IMR-90 (cell line): ENCODE data around the gene MUC21. TPM values are rescaled to one million over a fixed set of nuclear protein-coding genes. Genes with fewer than 3 reads are reported as not detected.

Experiments
- ATAC-seq: fragments of 200-7000 bp; cut with Tn5 transposase; 2 replicates; pipeline ENCODE4 v1.9.1; 2020; ENCODE audit warnings: low read depth, mild to moderate bottlenecking, moderate library complexity
- BruUV-seq: library from RNA; stranded (reverse); fragments of 400-500 nt; replicated peaks from 2 replicates; lab custom pipeline; 2021; lab: Mats Ljungman, UMichigan
- CTCF ChIA-PET: fragments of 300-600 bp; formaldehyde crosslinking; extraction: SDS; loops from one replicate; lab custom pipeline; 2021; ENCODE audit warnings: antibody characterized with exemption; lab: Yijun Ruan, JAX
- POLR2A ChIA-PET: fragments of 300-600 bp; sonication (Branson Sonifier 250); formaldehyde crosslinking; loops from one replicate; lab custom pipeline; 2022; ENCODE audit warnings: antibody characterized with exemption; ENCODE audit not compliant: unreplicated experiment; lab: Charles Lee
- DNase-seq: peaks from one replicate; pipeline ENCODE4 v3.0.0; 2013
- H2AFZ ChIP-seq: replicated peaks from 2 replicates; pipeline ENCODE3; 2013; ENCODE audit warnings: low read length, mild to moderate bottlenecking; ENCODE audit not compliant: poor library complexity
- H2AK5ac ChIP-seq: 2 replicates; pipeline ENCODE4 v1.6.1; 2013; ENCODE audit warnings: low read depth, low read length, inconsistent platforms
- H2AK9ac ChIP-seq: replicated peaks from 2 replicates; pipeline ENCODE3; 2013; ENCODE audit warnings: mild to moderate bottlenecking, low read depth, low read length, moderate library complexity; ENCODE audit not compliant: poor library complexity
- H2BK120ac ChIP-seq: 2 replicates; pipeline ENCODE4 v1.6.1; 2013; ENCODE audit warnings: low read depth, low read length, inconsistent platforms
- H2BK15ac ChIP-seq: 3 replicates; pipeline ENCODE4 v1.6.1; 2013; ENCODE audit warnings: low read depth, low read length, inconsistent platforms
- H2BK20ac ChIP-seq: 2 replicates; pipeline ENCODE4 v1.6.1; 2013; ENCODE audit warnings: low read depth, mild to moderate bottlenecking, inconsistent platforms, low read length, moderate library complexity
- H2BK5ac ChIP-seq: 2 replicates; pipeline ENCODE4 v1.6.1; 2013; ENCODE audit warnings: mild to moderate bottlenecking, low read depth, low read length, inconsistent platforms; ENCODE audit not compliant: poor library complexity, severe bottlenecking
- H3K14ac ChIP-seq: replicated peaks from 2 replicates; pipeline ENCODE4 v1.6.1; 2013; ENCODE audit warnings: low read depth, low read length, inconsistent platforms
- H3K18ac ChIP-seq: 2 replicates; pipeline ENCODE4 v1.6.1; 2013; ENCODE audit warnings: low read depth, low read length, control low read depth
- H3K23ac ChIP-seq: 2 replicates; pipeline ENCODE4 v1.6.1; 2013; ENCODE audit warnings: low read depth, low read length, inconsistent platforms
- H3K27ac ChIP-seq: 2 replicates; pipeline ENCODE4 v1.5.1; 2013; ENCODE audit warnings: mild to moderate bottlenecking, control low read depth, low read length; ENCODE audit not compliant: insufficient read depth
- H3K27me3 ChIP-seq: 2 replicates; pipeline ENCODE4 v1.6.1; 2013; ENCODE audit warnings: low read length; ENCODE audit not compliant: control insufficient read depth, insufficient read depth
- H3K36me3 ChIP-seq: 2 replicates; pipeline ENCODE4 v1.6.1; 2013; ENCODE audit warnings: low read length, mixed read lengths; ENCODE audit not compliant: control insufficient read depth, insufficient read depth
- H3K4ac ChIP-seq: 2 replicates; pipeline ENCODE4 v1.6.1; 2013; ENCODE audit warnings: low read depth, low read length, inconsistent platforms
- H3K4me1 ChIP-seq: 2 replicates; pipeline ENCODE4 v1.6.1; 2013; ENCODE audit warnings: low read length, mixed read lengths; ENCODE audit not compliant: control insufficient read depth, insufficient read depth
- H3K4me2 ChIP-seq: 2 replicates; pipeline ENCODE4 v1.6.1; 2013; ENCODE audit warnings: low read depth, mild to moderate bottlenecking, control low read depth, low read length, moderate library complexity
- H3K4me3 ChIP-seq: 2 replicates; pipeline ENCODE4 v1.5.1; 2013; ENCODE audit warnings: low read depth, mild to moderate bottlenecking, control low read depth, low read length, moderate library complexity; ENCODE audit not compliant: insufficient read depth
- H3K56ac ChIP-seq: 2 replicates; pipeline ENCODE4 v1.6.1; 2013; ENCODE audit warnings: low read length, inconsistent platforms; ENCODE audit not compliant: insufficient read depth; ENCODE audit errors: extremely low read depth
- H3K79me1 ChIP-seq, 2 experiments: 2 replicates each; pipeline ENCODE4 v1.6.1; 2013; ENCODE audit warnings: low read length in 2 of 2, inconsistent platforms in 1 of 2, low read depth in 1 of 2
- H3K9ac ChIP-seq: 2 replicates; pipeline ENCODE4 v1.6.1; 2013; ENCODE audit warnings: low read depth, low read length, control low read depth
- H3K9me1 ChIP-seq: 2 replicates; pipeline ENCODE4 v1.6.1; 2013; ENCODE audit warnings: low read length, inconsistent platforms; ENCODE audit not compliant: insufficient read depth
- H3K9me3 ChIP-seq: 2 replicates; pipeline ENCODE4 v1.6.1; 2013; ENCODE audit warnings: low read length; ENCODE audit not compliant: control insufficient read depth, insufficient read depth
- H4K20me1 ChIP-seq: 2 replicates; pipeline ENCODE4 v1.6.1; 2013; ENCODE audit warnings: low read length, inconsistent platforms; ENCODE audit not compliant: insufficient read depth
- H4K5ac ChIP-seq: 2 replicates; pipeline ENCODE4 v1.6.1; 2013; ENCODE audit warnings: mild to moderate bottlenecking, low read depth, low read length, control low read depth
- H4K8ac ChIP-seq, 2 experiments: 2 replicates each; pipeline ENCODE4 v1.6.1; 2013; ENCODE audit warnings: low read depth in 2 of 2, low read length in 2 of 2, control low read depth in 1 of 2, inconsistent platforms in 1 of 2
- H4K91ac ChIP-seq: 2 replicates; pipeline ENCODE4 v1.6.1; 2013; ENCODE audit warnings: low read depth, low read length, inconsistent platforms; ENCODE audit not compliant: insufficient read depth
- BHLHE40 ChIP-seq: fragments of 150-350 bp; IDR thresholded peaks from 2 replicates; pipeline ENCODE4 v1.6.1; 2016; ENCODE audit warnings: mild to moderate bottlenecking, low read depth, low read length
- CEBPB ChIP-seq: IDR thresholded peaks from 2 replicates; pipeline ENCODE4 v1.6.1; 2012; ENCODE audit warnings: low read depth, low read length, improper control_type of control experiment
- CHD1 ChIP-seq: IDR thresholded peaks from 2 replicates; pipeline ENCODE4 v1.6.1; 2012; ENCODE audit warnings: low read depth, low read length, improper control_type of control experiment
- MAFK ChIP-seq: IDR thresholded peaks from 2 replicates; pipeline ENCODE4 v1.6.1; 2012; ENCODE audit warnings: low read depth, low read length, improper control_type of control experiment
- MAZ ChIP-seq: IDR thresholded peaks from 2 replicates; pipeline ENCODE4 v1.6.1; 2012; ENCODE audit warnings: low read depth, mild to moderate bottlenecking, low read length, improper control_type of control experiment, moderate library complexity, borderline replicate concordance
- MXI1 ChIP-seq: IDR thresholded peaks from 2 replicates; pipeline ENCODE4 v1.6.1; 2012; ENCODE audit warnings: low read depth, mild to moderate bottlenecking, low read length, moderate library complexity, borderline replicate concordance
- POLR2A ChIP-seq: IDR thresholded peaks from 2 replicates; pipeline ENCODE4 v1.6.1; 2012; ENCODE audit warnings: mild to moderate bottlenecking, low read depth, low read length
- RAD21 ChIP-seq: IDR thresholded peaks from 2 replicates; pipeline ENCODE4 v1.6.1; 2012; ENCODE audit warnings: low read length, improper control_type of control experiment
- RCOR1 ChIP-seq: IDR thresholded peaks from 2 replicates; pipeline ENCODE4 v1.6.1; 2012; ENCODE audit warnings: mild to moderate bottlenecking, low read length, improper control_type of control experiment; ENCODE audit not compliant: insufficient replicate concordance
- RFX5 ChIP-seq: IDR thresholded peaks from 2 replicates; pipeline ENCODE4 v1.8.0; 2012; ENCODE audit warnings: low read depth, mild to moderate bottlenecking, low read length, moderate library complexity
- SMC3 ChIP-seq: fragments of 150-350 bp; IDR thresholded peaks from 2 replicates; pipeline ENCODE4 v1.6.1; 2016; ENCODE audit warnings: low read depth, mild to moderate bottlenecking, antibody characterized with exemption, low read length, moderate library complexity
- dilution Hi-C: fragments of 300-500 bp; cut with HindIII; formaldehyde crosslinking; loops from one replicate; pipeline ENCODE4 v1.14.3; 2018; ENCODE audit warnings: low sequenced_read_pairs; ENCODE audit not compliant: unreplicated experiment
- in situ Hi-C: fragments of 300-500 bp; cut with MboI; formaldehyde crosslinking; loops from 3 replicates; pipeline ENCODE4 v1.14.3; 2019; ENCODE audit warnings: low sequenced_read_pairs, inconsistent platforms, mixed read lengths
- intact Hi-C: fragments of 100-400 bp; cut with micrococcal nuclease; formaldehyde crosslinking; loops from 2 replicates; pipeline ENCODE4 v1.10.0; 2022
- polyA plus RNA-seq, 3 experiments: library from polyadenylated mRNA; depleted of rRNA; stranded (reverse); fragments of >200 nt; gene quantifications; 2 replicates each; pipeline ENCODE4 v1.2.3, GENCODE V29; 2012; ENCODE audit warnings: low replicate concordance in 1 of 3
- total RNA-seq: library from RNA; depleted of rRNA; stranded (reverse); fragments of >200 nt; gene quantifications from 2 replicates; pipeline ENCODE4 v1.2.3, GENCODE V29; 2012
- TF ChIP-seq, protein P1 (sequence below): fragments of 150-350 bp; IDR thresholded peaks from 2 replicates; pipeline ENCODE4 v1.6.1; 2016; ENCODE audit warnings: low read depth, mild to moderate bottlenecking, low read length, moderate library complexity, borderline replicate concordance
- TF ChIP-seq, protein P2 (sequence below): conservative IDR thresholded peaks from 2 replicates; pipeline ENCODE4 v1.5.1; 2012; ENCODE audit warnings: mild to moderate bottlenecking, low read depth, low read length, improper control_type of control experiment
- TF ChIP-seq, protein P3 (sequence below): fragments of 150-350 bp; IDR thresholded peaks from 2 replicates; pipeline ENCODE4 v1.6.1; 2017; ENCODE audit warnings: mild to moderate bottlenecking, antibody characterized with exemption, low read length, low read depth

Gene MUC21
- total and polyA plus RNA-seq, 2 of the 4 experiments (the other 2 are of a cell fraction) = not detected

DNA sequence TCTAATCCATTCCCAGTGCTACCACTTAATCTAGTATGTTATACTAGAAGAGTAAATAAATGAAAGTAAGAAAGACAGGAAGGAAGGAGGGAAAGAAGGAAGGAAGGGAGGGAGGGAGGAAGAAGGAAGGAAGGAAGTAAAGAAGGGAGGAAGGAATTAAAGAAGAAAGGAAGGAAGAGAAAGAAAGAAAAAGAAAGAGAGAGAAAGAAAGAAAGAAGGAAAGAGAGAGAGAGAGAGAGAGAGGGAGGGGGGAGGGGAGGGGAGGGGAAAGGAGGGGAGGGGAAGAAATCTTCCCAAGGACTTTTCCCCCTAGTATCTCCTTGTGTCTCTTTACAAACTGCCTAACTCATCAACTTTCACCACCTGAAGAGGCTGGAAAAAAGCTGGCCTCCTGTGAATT, 20.8 kb upstream of the MUC21 start:
- POLR2A ChIA-PET = no interaction called here
- no peak overlapping the region for H2AFZ ChIP-seq
- H3K9me3 ChIP-seq = no peaks in the 10 kb centered on the region; the same call in 1 of the 2 replicates
- no peak overlapping the region for H3K14ac ChIP-seq
- no peak overlapping the region for H3K18ac ChIP-seq
- intact Hi-C loops = no loop called here
- H2AK9ac ChIP-seq = no peak overlapping the region
- in situ Hi-C loops = no loop called here
- H4K91ac ChIP-seq = no peak overlapping the region
- H4K5ac ChIP-seq = no peak overlapping the region
- H3K56ac ChIP-seq = no peak overlapping the region
- H3K9ac ChIP-seq = no peak overlapping the region
- BruUV-seq = no TSS peak
- no peak overlapping the region for H3K4me3 ChIP-seq
- no peak overlapping the region for H2BK20ac ChIP-seq
- no peak overlapping the region for H2AK5ac ChIP-seq
- TF ChIP-seq MAZ = no peak
- no peak for TF ChIP-seq RFX5
- TF ChIP-seq, protein P1, sequence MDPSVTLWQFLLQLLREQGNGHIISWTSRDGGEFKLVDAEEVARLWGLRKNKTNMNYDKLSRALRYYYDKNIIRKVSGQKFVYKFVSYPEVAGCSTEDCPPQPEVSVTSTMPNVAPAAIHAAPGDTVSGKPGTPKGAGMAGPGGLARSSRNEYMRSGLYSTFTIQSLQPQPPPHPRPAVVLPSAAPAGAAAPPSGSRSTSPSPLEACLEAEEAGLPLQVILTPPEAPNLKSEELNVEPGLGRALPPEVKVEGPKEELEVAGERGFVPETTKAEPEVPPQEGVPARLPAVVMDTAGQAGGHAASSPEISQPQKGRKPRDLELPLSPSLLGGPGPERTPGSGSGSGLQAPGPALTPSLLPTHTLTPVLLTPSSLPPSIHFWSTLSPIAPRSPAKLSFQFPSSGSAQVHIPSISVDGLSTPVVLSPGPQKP = no peak
- no peak for TF ChIP-seq MXI1
- no peak for TF ChIP-seq POLR2A
- no peak for TF ChIP-seq MAFK
- no peak for TF ChIP-seq CEBPB
- no peak for TF ChIP-seq CHD1
- TF ChIP-seq SMC3 = no peak
- TF ChIP-seq, protein P2, sequence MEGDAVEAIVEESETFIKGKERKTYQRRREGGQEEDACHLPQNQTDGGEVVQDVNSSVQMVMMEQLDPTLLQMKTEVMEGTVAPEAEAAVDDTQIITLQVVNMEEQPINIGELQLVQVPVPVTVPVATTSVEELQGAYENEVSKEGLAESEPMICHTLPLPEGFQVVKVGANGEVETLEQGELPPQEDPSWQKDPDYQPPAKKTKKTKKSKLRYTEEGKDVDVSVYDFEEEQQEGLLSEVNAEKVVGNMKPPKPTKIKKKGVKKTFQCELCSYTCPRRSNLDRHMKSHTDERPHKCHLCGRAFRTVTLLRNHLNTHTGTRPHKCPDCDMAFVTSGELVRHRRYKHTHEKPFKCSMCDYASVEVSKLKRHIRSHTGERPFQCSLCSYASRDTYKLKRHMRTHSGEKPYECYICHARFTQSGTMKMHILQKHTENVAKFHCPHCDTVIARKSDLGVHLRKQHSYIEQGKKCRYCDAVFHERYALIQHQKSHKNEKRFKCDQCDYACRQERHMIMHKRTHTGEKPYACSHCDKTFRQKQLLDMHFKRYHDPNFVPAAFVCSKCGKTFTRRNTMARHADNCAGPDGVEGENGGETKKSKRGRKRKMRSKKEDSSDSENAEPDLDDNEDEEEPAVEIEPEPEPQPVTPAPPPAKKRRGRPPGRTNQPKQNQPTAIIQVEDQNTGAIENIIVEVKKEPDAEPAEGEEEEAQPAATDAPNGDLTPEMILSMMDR = no peak
- TF ChIP-seq, protein P3, sequence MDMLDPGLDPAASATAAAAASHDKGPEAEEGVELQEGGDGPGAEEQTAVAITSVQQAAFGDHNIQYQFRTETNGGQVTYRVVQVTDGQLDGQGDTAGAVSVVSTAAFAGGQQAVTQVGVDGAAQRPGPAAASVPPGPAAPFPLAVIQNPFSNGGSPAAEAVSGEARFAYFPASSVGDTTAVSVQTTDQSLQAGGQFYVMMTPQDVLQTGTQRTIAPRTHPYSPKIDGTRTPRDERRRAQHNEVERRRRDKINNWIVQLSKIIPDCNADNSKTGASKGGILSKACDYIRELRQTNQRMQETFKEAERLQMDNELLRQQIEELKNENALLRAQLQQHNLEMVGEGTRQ = no peak
- TF ChIP-seq RAD21 = no peak
- no peak for TF ChIP-seq BHLHE40
- TF ChIP-seq RCOR1 = no peak
- no peaks in the 10 kb centered on the region for H3K4me1 ChIP-seq
- H3K79me1 ChIP-seq = no peaks in the 10 kb centered on the region
- H3K9me1 ChIP-seq = no peaks in the 10 kb centered on the region
- no peak overlapping the region for H2BK15ac ChIP-seq
- H2BK5ac ChIP-seq = no peak overlapping the region
- DNase-seq (no peak), ATAC-seq (no peak)
- no peak overlapping the region for H3K23ac ChIP-seq
- H3K4ac ChIP-seq = no peak overlapping the region
- no peak overlapping the region for H3K27ac ChIP-seq
- H3K36me3 ChIP-seq = no peaks in the 10 kb centered on the region
- no peaks in the 10 kb centered on the region for H4K20me1 ChIP-seq
- no peak overlapping the region for H4K8ac ChIP-seq
- peaks cover 37% of the 10 kb centered on the region for H3K27me3 ChIP-seq
- CTCF ChIA-PET = no interaction called here
- no peak overlapping the region for H2BK120ac ChIP-seq
- dilution Hi-C loops = no loop called here
- no peak overlapping the region for H3K4me2 ChIP-seq
